Activated T-helper 1 cell treated with anti-CD3 and anti-CD28 coated beads, Interleukin-12 subunit alpha, Interleukin-12 subunit beta, Interleukin-2, Interleukin-4 antibody, amounts not matched to agents 30 ng/mL and 10 ng/mL and 1 ng/mL, durations not matched to agents 14 hours and 24 hours and 36 hours (primary cell): ENCODE measurements around the gene HSF5. TPM values are rescaled to one million over a fixed set of nuclear protein-coding genes. Genes with fewer than 3 reads are reported as not detected.
"Not testable (repeated sequence)": the region's sequence is repeated elsewhere in the genome, so short reads cannot be mapped to it uniquely, and the experiment has no call there.

Source experiments
- DNase-seq: peaks from one replicate; pipeline ENCODE4 v3.0.0; 2021; ENCODE audit warnings: low spot score
- H3K27ac Mint-ChIP-seq: one replicate; pipeline ENCODE4 v1.8.0; 2021; ENCODE audit warnings: mild to moderate bottlenecking, mixed read lengths
- H3K27me3 Mint-ChIP-seq: one replicate; pipeline ENCODE4 v1.8.0; 2022; ENCODE audit warnings: mild to moderate bottlenecking, moderate library complexity, mixed read lengths; ENCODE audit not compliant: insufficient read depth
- H3K36me3 Mint-ChIP-seq: one replicate; pipeline ENCODE4 v1.8.0; 2021; ENCODE audit warnings: low read depth, mixed read lengths
- H3K4me1 Mint-ChIP-seq: one replicate; pipeline ENCODE4 v1.8.0; 2021; ENCODE audit warnings: low read depth, mixed read lengths
- H3K4me3 Mint-ChIP-seq: one replicate; pipeline ENCODE4 v1.8.0; 2021; ENCODE audit warnings: mild to moderate bottlenecking, moderate library complexity, mixed read lengths
- H3K9me3 Mint-ChIP-seq: one replicate; pipeline ENCODE4 v1.8.0; 2021; ENCODE audit warnings: mixed read lengths
- intact Hi-C: fragments of 100-400 bp; cut with micrococcal nuclease; formaldehyde crosslinking; loops from one replicate; pipeline ENCODE4 v1.15.1; 2024
- total RNA-seq: library from RNA; stranded (reverse); gene quantifications from 2 replicates; pipeline ENCODE4 v1.2.3, GENCODE V29; 2022

HSF5 gene
- total RNA-seq, 1 donor from 2014 or later, result 1.1 TPM

- intact Hi-C loops, result no loop called here
- no peaks in the 10 kb centered on the region for H3K9me3 Mint-ChIP-seq
- no peaks in the 10 kb centered on the region for H3K36me3 Mint-ChIP-seq
- peaks cover 3% of the 10 kb centered on the region for H3K27me3 Mint-ChIP-seq
- H3K4me1 Mint-ChIP-seq, result peaks cover 21% of the 10 kb centered on the region
- no peak overlapping the region for H3K27ac Mint-ChIP-seq
- DNase-seq, result no peak
- H3K4me3 Mint-ChIP-seq, result no peak overlapping the region
Observed at GRCh38 chr17:58398574-58399266, 89.5 kb downstream of the HSF5 start.

GRCh38 chr17:58397421-58397820 lies 90.8 kb downstream of the HSF5 start:
- H3K4me1 Mint-ChIP-seq, result peaks cover 15% of the 10 kb centered on the region
- H3K4me3 Mint-ChIP-seq, H3K27ac Mint-ChIP-seq, DNase-seq, H3K9me3 Mint-ChIP-seq, H3K27me3 Mint-ChIP-seq, intact Hi-C loops, H3K36me3 Mint-ChIP-seq: not testable (repeated sequence)

GRCh38 chr17:58396173-58396572 lies 92.0 kb downstream of the HSF5 start:
- no peaks in the 10 kb centered on the region for H3K36me3 Mint-ChIP-seq
- intact Hi-C loops, result no loop called here

GRCh38 chr17:58394534-58395223 lies 93.5 kb downstream of the HSF5 start:
- Mint-ChIP-seq H3K36me3 (no peaks in the 10 kb centered on the region), H3K9me3 (no peaks in the 10 kb centered on the region), H3K27ac (no peak overlapping the region), H3K27me3 (peaks cover 5% of the 10 kb centered on the region), H3K4me1 (peaks cover 7% of the 10 kb centered on the region), H3K4me3 (no peak overlapping the region)
- intact Hi-C loops, result no loop called here
- DNase-seq, result no peak

More at GRCh38 chr17:58396173-58396572, 92.0 kb downstream of the HSF5 start:
- peaks cover 5% of the 10 kb centered on the region for H3K27me3 Mint-ChIP-seq
- no peak overlapping the region for H3K4me3 Mint-ChIP-seq
- no peak overlapping the region for H3K27ac Mint-ChIP-seq
- H3K4me1 Mint-ChIP-seq, result peaks cover 7% of the 10 kb centered on the region
- H3K9me3 Mint-ChIP-seq, result no peaks in the 10 kb centered on the region
- no peak for DNase-seq

- no peak for DNase-seq
- H3K27ac Mint-ChIP-seq, result no peak overlapping the region
- no peaks in the 10 kb centered on the region for H3K9me3 Mint-ChIP-seq
- intact Hi-C loops, result no loop called here
- peaks cover under 1% of the 10 kb centered on the region for H3K36me3 Mint-ChIP-seq
- H3K27me3 Mint-ChIP-seq, result peaks cover 5% of the 10 kb centered on the region
- H3K4me3 Mint-ChIP-seq, result no peak overlapping the region
- H3K4me1 Mint-ChIP-seq, result peaks cover 7% of the 10 kb centered on the region
Observed at GRCh38 chr17:58391302-58391984, 96.8 kb downstream of the HSF5 start.

GRCh38 chr17:58390884-58391283 lies 97.3 kb downstream of the HSF5 start:
- Mint-ChIP-seq H3K4me3 (no peak overlapping the region), H3K36me3 (peaks cover 1% of the 10 kb centered on the region), H3K4me1 (peaks cover 7% of the 10 kb centered on the region), H3K9me3 (no peaks in the 10 kb centered on the region), H3K27ac (no peak overlapping the region), H3K27me3 (peaks cover 5% of the 10 kb centered on the region)
- intact Hi-C loops, result no loop called here
- no peak for DNase-seq

GRCh38 chr17:58388302-58389190 lies 99.7 kb downstream of the HSF5 start:
- no peaks in the 10 kb centered on the region for H3K9me3 Mint-ChIP-seq
- DNase-seq, result no peak
- intact Hi-C loops, result no loop called here
- H3K4me1 Mint-ChIP-seq, result no peaks in the 10 kb centered on the region
- no peak overlapping the region for H3K27ac Mint-ChIP-seq
- no peak overlapping the region for H3K4me3 Mint-ChIP-seq
- peaks cover 5% of the 10 kb centered on the region for H3K27me3 Mint-ChIP-seq
- H3K36me3 Mint-ChIP-seq, result peaks cover 1% of the 10 kb centered on the region

GRCh38 chr17:58387834-58388233 lies 100.4 kb downstream of the HSF5 start:
- H3K27ac Mint-ChIP-seq, result no peak overlapping the region
- peaks cover 1% of the 10 kb centered on the region for H3K36me3 Mint-ChIP-seq
- DNase-seq, result no peak
- peaks cover 5% of the 10 kb centered on the region for H3K27me3 Mint-ChIP-seq
- H3K4me1 Mint-ChIP-seq, result peaks cover 5% of the 10 kb centered on the region
- no peaks in the 10 kb centered on the region for H3K9me3 Mint-ChIP-seq
- intact Hi-C loops, result no loop called here
- H3K4me3 Mint-ChIP-seq, result no peak overlapping the region

GRCh38 chr17:58386708-58387107 lies 101.5 kb downstream of the HSF5 start:
- no peak overlapping the region for H3K4me3 Mint-ChIP-seq
- peaks cover 16% of the 10 kb centered on the region for H3K4me1 Mint-ChIP-seq
- H3K9me3 Mint-ChIP-seq, result no peaks in the 10 kb centered on the region
- H3K27me3 Mint-ChIP-seq, result peaks cover 5% of the 10 kb centered on the region
- intact Hi-C loops, result no loop called here
- no peak overlapping the region for H3K27ac Mint-ChIP-seq
- peaks cover 1% of the 10 kb centered on the region for H3K36me3 Mint-ChIP-seq
- no peak for DNase-seq

- Mint-ChIP-seq H3K27me3 (peaks cover 3% of the 10 kb centered on the region), H3K4me1 (peaks cover 25% of the 10 kb centered on the region), H3K4me3 (no peak overlapping the region), H3K27ac (no peak overlapping the region), H3K36me3 (peaks cover 1% of the 10 kb centered on the region), H3K9me3 (no peaks in the 10 kb centered on the region)
- DNase-seq, result no peak
- intact Hi-C loops, result no loop called here
Observed at GRCh38 chr17:58385359-58385899, 102.8 kb downstream of the HSF5 start.

GRCh38 chr17:58384897-58385296 lies 103.3 kb downstream of the HSF5 start:
- H3K27me3 Mint-ChIP-seq, result peaks cover 3% of the 10 kb centered on the region
- peaks cover 1% of the 10 kb centered on the region for H3K36me3 Mint-ChIP-seq
- no peak overlapping the region for H3K4me3 Mint-ChIP-seq
- no peak overlapping the region for H3K27ac Mint-ChIP-seq
- H3K4me1 Mint-ChIP-seq, result peaks cover 30% of the 10 kb centered on the region
- DNase-seq, result no peak
- H3K9me3 Mint-ChIP-seq, result no peaks in the 10 kb centered on the region
- intact Hi-C loops, result no loop called here

GRCh38 chr17:58383892-58384462 lies 104.2 kb downstream of the HSF5 start:
- Mint-ChIP-seq H3K4me3 (no peak overlapping the region), H3K4me1 (peaks cover 40% of the 10 kb centered on the region), H3K27me3 (peaks cover 1% of the 10 kb centered on the region), H3K9me3 (no peaks in the 10 kb centered on the region), H3K27ac (no peak overlapping the region), H3K36me3 (peaks cover 3% of the 10 kb centered on the region)
- DNase-seq, result no peak
- intact Hi-C loops, result loop anchor here (2.0 kb wide), 2 partner anchors 37 to 39 kb away; no protein-coding TSS in a partner anchor
